ENCODE results near the gene DNAH1. TPM values are rescaled to one million over a fixed set of nuclear protein-coding genes. Genes with fewer than 3 reads are reported as not detected.

DNAH1 gene
- total RNA-seq, 4 donors from 2014 or later: 3.2 to 8.1 (median 6.2) TPM

DNA sequence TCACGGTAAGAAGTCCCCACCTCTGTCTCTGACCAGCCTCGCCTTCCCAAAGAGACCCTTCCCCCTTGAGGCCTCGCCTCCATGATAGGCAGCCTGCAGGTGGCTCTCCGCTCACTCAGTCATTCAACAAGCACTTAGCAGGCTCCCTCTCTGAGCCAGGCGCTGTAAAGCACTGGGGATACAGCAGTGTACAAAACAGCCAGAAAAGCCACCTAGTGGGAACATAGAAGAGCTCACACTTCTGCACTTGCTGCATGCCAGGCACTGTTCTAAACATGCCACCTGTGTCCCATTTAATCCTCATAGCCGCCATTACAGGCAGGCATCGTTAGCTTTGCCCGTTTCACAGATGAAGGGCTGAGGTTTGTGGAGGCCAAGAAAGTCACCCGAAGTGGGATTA, 72.8 kb downstream of the DNAH1 start:
- WGBS, 2 donors (ENCODE audit: low coverage in 1 of 2): 92 to 100% methylated on average over 1 to 2 of the region's 9 CpGs
- TF ChIP-seq, protein P1, sequence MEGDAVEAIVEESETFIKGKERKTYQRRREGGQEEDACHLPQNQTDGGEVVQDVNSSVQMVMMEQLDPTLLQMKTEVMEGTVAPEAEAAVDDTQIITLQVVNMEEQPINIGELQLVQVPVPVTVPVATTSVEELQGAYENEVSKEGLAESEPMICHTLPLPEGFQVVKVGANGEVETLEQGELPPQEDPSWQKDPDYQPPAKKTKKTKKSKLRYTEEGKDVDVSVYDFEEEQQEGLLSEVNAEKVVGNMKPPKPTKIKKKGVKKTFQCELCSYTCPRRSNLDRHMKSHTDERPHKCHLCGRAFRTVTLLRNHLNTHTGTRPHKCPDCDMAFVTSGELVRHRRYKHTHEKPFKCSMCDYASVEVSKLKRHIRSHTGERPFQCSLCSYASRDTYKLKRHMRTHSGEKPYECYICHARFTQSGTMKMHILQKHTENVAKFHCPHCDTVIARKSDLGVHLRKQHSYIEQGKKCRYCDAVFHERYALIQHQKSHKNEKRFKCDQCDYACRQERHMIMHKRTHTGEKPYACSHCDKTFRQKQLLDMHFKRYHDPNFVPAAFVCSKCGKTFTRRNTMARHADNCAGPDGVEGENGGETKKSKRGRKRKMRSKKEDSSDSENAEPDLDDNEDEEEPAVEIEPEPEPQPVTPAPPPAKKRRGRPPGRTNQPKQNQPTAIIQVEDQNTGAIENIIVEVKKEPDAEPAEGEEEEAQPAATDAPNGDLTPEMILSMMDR (IDR thresholded peaks at IDR 0.05): no peak
- TF ChIP-seq EP300 (IDR thresholded peaks at IDR 0.05) (no peak), POLR2AphosphoS5 (IDR thresholded peaks at IDR 0.05) (no peak), POLR2A (IDR thresholded peaks at IDR 0.05) (no peak)
- Histone ChIP-seq H3K4me1 (no peaks in the 10 kb centered on the region), H3K9me3 (no peaks in the 10 kb centered on the region), H3K27me3 (no peaks in the 10 kb centered on the region), H3K27ac (no peak overlapping the region), H3K36me3 (peaks cover 0 to 63% of the 10 kb centered on the region in 2 donors), H3K4me3 (no peak overlapping the region)
- no peak for ATAC-seq

DNA sequence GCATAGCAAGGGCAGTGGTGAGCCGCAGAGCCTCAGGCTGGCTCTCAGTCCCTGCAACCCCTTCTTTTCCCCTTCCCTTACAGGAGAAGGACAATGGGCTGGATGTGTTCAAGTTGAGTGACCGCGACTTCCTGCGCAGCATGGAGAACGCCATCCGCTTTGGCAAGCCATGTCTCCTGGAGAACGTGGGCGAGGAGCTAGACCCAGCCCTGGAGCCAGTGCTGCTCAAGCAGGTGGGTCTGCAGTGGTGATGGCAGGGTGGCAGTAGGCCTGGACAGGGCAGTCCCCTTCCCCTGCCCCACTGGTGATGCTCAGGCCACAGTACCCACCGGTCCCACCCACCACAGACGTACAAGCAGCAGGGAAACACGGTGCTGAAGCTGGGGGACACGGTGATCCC, 75.0 kb downstream of the DNAH1 start:
- H3K36me3 ChIP-seq: peaks cover 0 to 60% of the 10 kb centered on the region in 2 donors
- no peak for TF ChIP-seq EP300 (IDR thresholded peaks at IDR 0.05)
- no peak overlapping the region for H3K27ac ChIP-seq
- no peaks in the 10 kb centered on the region for H3K9me3 ChIP-seq
- 80% methylated on average over 4 of the region's 12 CpGs; no CpG with 5 or more reads in 1 of the 2 donors for WGBS, 2 donors (ENCODE audit: low coverage in 1 of 2)
- no peak for ATAC-seq
- H3K4me3 ChIP-seq: no peak overlapping the region
- no peaks in the 10 kb centered on the region for H3K4me1 ChIP-seq
- no peaks in the 10 kb centered on the region for H3K27me3 ChIP-seq

DNA sequence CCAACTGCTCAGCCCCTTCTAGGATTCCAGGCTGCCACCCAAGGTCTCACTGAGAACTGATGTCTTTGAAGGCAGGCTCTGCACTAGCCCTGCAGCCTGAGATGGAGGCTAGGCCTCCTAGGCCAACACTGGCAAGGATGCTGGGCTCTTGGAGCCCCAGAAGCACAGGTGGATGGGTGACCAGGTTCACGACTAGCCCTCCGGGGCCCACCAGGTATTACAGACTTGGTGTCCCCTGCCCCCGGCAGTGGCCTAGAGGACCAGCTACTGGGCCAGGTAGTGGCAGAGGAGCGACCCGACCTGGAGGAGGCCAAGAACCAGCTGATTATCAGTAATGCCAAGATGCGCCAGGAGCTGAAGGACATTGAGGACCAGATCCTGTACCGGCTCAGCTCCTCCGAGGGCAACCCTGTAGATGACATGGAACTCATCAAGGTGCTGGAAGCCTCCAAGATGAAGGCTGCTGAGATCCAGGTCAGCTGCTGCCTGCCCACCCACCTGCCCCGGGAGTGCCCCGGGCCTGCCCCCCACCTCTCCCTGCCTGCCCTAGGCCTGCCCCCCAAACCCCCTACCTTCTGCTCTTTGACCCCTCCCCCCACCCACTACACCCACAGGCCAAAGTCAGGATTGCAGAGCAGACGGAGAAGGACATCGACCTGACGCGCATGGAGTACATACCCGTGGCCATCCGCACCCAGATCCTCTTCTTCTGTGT, 76.3 kb downstream of the DNAH1 start:
- Histone ChIP-seq H3K4me1 (no peaks in the 10 kb centered on the region), H3K27me3 (no peaks in the 10 kb centered on the region), H3K27ac (no peak overlapping the region), H3K9me3 (no peaks in the 10 kb centered on the region), H3K4me3 (no peak overlapping the region), H3K36me3 (peaks cover 0 to 51% of the 10 kb centered on the region in 2 donors)
- no peak for ATAC-seq
- TF ChIP-seq, protein P1 (IDR thresholded peaks at IDR 0.05): no peak
- 100% methylated on average over 2 of the region's 16 CpGs; no CpG with 5 or more reads in 1 of the 2 donors for WGBS, 2 donors (ENCODE audit: low coverage in 1 of 2)

DNA sequence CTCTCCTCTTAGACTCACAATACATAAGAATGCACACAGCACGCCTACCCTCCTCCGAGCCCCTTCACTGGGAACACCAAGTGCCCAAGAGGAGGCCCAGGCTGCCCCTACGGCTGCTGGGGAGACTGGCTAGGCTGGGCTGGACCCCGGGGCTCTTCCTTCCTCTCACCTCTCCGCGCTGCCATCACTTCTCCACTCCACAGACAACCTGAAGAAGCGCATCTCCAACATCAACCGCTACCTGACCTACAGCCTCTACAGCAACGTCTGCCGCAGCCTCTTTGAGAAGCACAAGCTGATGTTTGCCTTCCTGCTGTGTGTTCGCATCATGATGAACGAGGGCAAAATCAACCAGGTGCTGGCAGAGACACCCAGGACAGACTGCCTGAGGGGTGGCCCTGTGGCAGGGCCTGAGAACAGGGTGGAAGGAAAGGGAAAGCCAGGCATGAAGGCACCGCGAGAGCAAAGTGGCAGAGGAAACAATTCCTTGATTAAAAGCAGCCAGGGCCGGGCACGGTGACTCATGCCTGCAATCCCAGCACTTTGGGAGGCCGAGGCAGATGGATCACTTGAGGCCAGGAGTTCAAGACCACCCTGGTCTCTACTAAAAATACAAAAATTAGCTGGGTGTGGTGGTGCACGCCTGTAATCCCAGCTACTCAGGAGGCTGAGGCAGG, 77.2 kb downstream of the DNAH1 start:
- no peaks in the 10 kb centered on the region for H3K27me3 ChIP-seq
- H3K36me3 ChIP-seq: peaks cover 0 to 49% of the 10 kb centered on the region in 2 donors
- WGBS, 2 donors (ENCODE audit: low coverage in 1 of 2): 80 to 85% methylated on average over 3 to 17 of the region's 18 CpGs
- TF ChIP-seq POLR2AphosphoS5 (IDR thresholded peaks at IDR 0.05) (no peak), POLR2A (IDR thresholded peaks at IDR 0.05) (no peak), EP300 (IDR thresholded peaks at IDR 0.05) (no peak)
- TF ChIP-seq, protein P1 (IDR thresholded peaks at IDR 0.05): no peak
- ATAC-seq: no peak
- no peak overlapping the region for H3K27ac ChIP-seq
- no peaks in the 10 kb centered on the region for H3K9me3 ChIP-seq
- H3K4me1 ChIP-seq: no peaks in the 10 kb centered on the region
- no peak overlapping the region for H3K4me3 ChIP-seq

DNA sequence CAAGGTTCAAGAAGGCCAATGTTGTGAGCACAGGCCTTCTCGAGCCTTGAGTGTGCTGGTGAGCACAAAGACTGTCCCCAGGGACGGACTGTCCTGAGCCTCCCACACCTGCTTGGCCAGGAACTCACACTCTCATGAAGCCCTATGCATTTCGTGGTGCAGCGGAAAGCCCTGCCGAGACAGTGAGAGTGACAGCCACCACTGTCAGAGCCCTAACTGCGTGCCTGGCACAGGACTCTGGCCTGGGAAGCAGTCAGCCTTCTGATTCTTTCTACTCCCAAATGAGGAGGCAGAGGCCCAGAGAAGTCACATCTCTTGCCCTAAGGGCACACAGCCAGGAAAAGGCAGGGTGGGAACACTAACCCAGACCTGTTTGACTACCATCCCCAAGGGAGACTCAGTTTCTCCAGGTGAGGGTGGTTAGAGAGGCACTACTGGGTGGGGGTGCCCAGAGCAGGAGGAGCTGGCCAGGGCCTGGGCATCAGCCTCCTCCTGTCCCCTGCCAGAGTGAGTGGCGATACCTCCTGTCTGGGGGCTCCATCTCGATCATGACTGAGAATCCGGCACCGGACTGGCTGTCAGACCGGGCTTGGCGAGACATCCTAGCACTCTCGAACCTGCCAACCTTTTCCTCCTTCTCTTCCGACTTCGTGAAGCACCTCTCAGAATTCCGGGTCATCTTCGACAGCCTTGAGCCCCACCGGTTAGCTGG, 78.0 kb downstream of the DNAH1 start:
- WGBS, 2 donors (ENCODE audit: low coverage in 1 of 2): 100% methylated on average over 10 of the region's 18 CpGs; no CpG with 5 or more reads in 1 of the 2 donors
- Histone ChIP-seq H3K4me3 (no peak overlapping the region), H3K27ac (no peak overlapping the region), H3K4me1 (no peaks in the 10 kb centered on the region), H3K36me3 (peaks cover 0 to 44% of the 10 kb centered on the region in 2 donors), H3K9me3 (no peaks in the 10 kb centered on the region), H3K27me3 (no peaks in the 10 kb centered on the region)
- TF ChIP-seq POLR2A (IDR thresholded peaks at IDR 0.05): no peak
- TF ChIP-seq, protein P1 (IDR thresholded peaks at IDR 0.05): no peak
- no peak for TF ChIP-seq EP300 (IDR thresholded peaks at IDR 0.05)
- no peak for TF ChIP-seq POLR2AphosphoS5 (IDR thresholded peaks at IDR 0.05)
- no peak for ATAC-seq

Data from gastroesophageal sphincter (tissue), 4 donors.